CD4-positive, alpha-beta T cell treated with Interleukin-2 at 100 ng/mL for 4 hours (primary cell): Measurements from ENCODE around the gene POP7.
"Not testable (repeated sequence)": the region's sequence is repeated elsewhere in the genome, so short reads cannot be mapped to it uniquely, and the experiment has no call there.

Experiments used
- DNase-seq: peaks from one replicate; pipeline ENCODE4 v3.0.0-alpha.2; 2020; ENCODE audit warnings: low spot score

POP7 gene

DNA sequence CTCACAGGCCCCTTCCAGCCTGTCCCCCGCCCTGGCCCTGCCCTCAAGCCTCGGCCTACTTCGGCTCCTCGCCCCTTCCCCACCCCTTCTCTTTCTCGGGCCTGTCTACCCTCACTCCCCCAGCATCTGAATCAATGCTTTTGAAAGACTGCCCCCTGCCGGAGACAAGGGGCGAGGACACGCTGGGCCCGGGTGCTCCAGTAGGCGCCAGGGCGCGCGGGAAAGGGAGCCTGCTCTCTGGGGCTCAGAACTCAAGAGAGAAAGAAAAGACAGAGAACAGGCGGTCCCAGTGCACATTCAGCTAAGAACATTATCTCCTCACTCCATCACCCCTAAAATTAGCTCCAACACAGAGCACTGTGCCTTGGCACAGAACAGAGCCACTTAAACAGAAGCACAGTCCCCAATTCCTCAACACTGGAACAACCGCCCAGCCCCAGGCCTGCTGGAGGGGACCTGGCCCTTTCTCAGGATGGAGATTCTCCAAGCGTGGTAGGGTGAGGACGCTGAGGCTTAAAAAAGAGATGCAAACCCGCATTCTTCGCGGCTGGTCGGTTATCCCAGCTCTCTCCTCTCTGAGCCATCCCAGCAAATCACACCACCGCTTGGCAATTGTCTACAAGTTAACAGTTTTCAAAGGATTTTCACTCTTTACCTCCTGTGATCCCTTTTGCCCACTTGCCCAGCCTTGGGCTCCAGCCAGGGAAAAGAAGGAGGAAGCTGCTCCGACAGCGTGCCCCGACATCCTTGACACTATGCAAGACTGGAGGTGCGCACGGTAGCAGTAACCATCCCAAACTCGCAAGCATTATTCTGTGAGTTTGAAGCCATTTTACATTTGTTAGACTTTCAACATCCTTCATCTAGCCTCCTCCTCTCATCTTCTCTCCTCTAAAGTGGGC is 14.0 kb upstream of the POP7 start:
- peak; percentile 85 for DNase-seq

DNA sequence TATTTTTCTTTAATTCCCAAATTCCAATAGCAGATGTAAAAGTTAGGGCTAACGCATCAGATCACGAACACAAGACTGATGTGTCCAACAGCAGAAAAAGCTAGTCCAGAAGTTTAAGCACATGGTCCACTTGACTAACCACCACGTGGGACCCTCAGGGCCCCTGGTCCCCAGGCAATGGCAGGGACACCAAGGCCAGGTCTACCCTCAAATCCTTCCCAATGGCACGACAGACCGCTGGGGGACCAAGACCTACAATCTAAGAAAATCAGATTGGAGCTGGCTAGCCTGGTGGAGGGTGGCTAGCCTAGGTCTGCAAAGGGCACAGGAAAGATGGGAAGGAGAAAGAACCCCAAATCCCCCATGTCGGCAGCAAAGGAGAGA is 13.4 kb upstream of the POP7 start:
- no peak for DNase-seq

DNA sequence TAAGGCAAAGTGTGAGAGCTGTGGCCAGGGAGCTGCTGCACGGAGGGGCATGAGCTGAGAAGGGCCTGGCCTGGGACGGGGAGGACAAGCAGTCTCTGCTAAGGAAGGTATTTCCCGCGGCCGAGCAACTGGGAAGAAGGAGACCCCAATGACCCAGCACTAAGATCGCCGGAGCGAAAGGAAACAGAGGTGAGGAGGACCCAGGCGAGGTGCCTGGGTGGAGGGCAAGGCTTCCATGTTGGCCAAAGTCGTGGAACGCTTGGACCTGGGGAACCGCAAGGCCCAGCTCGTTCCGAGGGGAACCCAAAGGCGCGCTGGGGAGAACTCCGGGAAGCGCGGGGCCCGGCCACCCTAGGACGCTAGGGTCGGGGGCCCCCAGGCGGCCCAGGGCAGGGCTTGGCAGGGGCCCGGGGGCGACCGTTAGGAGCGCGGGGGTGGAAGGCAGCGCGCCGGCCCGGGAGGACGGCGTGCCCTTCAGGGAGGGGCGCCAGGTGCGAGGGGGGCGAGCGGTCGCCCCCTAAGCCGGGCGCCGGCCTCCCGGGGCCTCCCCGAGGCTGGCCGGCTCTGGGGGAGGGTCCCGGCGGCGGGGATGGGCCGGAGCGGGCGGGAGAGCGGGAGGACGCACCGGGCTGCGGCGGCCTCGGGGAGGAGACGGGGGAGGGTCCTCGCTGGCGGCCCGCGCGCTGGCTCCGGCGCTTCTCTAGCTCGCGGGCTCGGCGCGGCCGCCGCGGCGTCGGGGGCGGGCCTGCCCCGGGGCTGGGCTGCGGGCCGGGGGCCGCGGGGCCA is 12.4 kb upstream of the POP7 start:
- DNase-seq: no peak

DNA sequence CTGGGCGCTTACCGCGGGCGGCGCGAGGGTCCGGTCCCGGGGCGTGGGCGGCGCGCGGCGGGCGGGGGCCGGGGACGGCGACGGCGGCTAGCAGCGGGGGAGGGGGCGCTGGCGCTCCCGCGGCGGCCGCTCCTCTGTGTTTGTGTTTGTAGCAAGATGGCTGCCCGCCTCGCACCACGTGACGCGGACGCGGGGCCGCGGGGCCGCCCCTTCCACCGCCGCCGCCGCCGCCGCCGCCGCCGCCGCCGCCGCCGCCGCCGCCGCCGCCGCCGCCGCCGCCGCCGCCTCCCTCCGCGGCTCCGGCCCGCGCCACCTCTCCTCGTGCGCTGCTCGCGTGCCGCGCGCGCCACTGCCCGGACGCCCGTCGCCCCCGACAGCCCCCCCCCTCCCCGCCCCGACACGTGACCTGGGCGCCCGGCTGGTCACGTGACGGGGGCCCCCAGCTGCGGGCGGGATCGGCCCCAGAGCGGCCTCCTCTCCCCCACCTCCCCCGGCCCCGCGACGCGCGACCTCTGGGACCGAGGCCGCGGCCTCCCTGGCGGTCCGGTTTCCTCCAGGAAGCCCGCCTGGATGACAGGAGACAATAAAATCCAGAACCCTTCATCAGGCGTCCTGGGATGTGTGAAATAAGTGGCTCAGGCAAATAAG is 11.7 kb upstream of the POP7 start, which contains the start of gene GIGYF1:
Gene GIGYF1 (minus strand): TSS at position 153 of the 648 bp plus-strand sequence. CDS start 6,012 bp downstream, outside the sequence.
- DNase-seq: peak; percentile 63

DNA sequence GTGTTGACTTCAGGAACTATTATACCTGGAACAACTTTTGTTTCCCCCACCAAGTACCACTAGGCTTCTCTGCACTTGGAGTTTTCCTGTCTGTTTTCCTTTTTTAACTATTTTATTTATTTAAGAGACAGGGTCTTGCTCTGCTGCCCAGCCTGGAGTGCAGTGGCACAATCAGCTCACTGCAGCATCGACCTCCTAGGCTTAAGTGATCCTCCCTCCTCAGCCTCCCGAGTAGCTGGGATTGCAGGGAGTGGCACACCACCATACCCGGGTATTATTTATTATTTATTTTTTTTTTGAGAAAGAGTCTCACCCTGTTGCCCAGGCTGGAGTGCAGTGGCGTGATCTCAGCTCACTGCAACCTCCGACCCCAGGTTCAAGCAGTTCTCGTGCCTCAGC is 9.8 kb upstream of the POP7 start:
- no peak for DNase-seq

DNA sequence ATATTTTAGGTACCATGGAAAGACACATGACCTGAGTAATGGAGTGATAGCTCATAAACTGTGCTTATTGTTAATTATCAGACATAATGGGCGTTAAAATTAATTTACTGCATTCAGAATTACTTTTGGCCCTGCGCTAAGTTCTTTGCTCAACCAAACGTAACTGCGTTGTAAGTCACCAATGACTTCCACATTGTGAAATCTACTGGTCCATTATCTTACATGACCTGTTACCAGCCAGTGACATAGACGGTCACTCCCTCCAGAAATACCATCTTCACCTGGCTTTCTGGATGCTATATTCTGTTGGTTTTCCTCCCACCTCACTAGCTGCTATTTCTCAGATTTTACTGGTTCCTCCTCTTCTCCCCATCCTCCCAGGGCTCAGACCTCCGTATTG is 6.9 kb upstream of the POP7 start:
- DNase-seq: no peak

DNA sequence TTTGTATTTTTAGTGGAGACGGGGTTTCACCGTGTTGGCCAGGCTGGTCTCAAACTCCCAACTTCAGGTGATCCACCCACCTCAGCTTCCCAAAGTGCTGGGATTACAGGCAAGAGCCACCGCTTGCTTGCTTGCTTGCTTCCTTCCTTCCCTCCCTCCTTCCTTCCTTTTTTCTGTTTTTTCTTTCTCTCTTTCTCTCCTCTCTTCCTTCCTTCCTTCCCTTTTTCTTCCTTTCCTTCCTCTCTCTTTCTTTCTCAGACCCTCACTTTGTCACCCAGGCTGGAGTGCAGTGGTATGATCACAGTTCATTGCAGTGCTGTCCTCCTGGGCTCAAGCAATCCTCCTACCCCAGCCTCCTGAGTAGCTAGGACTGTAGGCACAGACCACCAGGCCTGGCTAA is 4.8 kb upstream of the POP7 start:
- not testable (repeated sequence) for DNase-seq

DNA sequence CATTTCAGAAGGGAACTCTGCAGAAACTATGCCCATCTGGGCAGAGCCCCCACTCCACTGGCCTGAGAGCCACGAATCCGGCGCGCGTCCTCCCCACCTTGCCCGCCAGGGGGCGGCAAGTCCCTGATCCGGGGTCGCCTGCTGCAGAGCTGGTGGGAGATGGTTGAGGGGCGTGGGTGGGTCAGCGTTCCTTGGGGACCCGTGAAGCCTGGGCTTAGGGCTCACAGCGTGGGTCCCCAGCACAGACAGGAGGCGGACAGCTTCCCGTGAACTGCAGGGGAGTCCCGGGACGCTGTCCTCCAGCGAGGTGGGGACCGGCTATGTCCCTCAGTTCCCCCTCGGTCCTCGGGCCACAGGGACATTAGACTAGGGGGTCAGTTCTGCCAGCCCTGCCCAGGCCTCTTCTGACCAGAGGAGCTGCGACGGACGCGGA is 585 bp upstream of the POP7 start:
- DNase-seq: peak; percentile 75

DNA sequence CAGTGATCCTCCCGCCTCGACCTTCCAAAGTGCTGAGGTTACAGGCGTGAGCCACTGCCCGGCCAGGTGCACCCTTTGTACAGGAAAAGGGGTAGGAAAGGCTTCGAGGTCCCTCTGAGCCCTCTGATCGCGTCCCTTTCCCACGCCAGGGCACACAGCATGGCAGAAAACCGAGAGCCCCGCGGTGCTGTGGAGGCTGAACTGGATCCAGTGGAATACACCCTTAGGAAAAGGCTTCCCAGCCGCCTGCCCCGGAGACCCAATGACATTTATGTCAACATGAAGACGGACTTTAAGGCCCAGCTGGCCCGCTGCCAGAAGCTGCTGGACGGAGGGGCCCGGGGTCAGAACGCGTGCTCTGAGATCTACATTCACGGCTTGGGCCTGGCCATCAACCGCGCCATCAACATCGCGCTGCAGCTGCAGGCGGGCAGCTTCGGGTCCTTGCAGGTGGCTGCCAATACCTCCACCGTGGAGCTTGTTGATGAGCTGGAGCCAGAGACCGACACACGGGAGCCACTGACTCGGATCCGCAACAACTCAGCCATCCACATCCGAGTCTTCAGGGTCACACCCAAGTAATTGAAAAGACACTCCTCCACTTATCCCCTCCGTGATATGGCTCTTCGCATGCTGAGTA is 871 bp downstream of the POP7 start:
- no peak for DNase-seq

DNA sequence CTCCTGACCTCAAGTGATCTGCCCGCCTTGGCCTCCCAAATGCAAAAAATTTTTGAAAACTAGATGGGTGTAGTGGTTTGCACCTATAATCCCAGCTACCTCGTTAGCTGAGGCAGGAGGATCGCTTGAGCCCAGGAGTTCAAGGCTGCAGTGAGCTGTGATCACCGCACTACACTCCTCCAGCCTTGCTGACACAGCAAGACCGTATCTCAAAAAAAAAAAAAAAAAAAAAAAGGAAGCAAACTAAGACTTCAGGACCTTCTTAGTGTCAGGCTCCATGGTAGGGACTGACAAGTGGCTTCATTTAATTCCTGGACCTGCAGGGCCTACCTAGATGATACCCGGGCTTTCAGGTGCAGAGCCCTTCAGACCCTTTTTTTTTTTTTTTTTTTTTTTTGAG is 2.5 kb downstream of the POP7 start:
- DNase-seq: no peak

DNA sequence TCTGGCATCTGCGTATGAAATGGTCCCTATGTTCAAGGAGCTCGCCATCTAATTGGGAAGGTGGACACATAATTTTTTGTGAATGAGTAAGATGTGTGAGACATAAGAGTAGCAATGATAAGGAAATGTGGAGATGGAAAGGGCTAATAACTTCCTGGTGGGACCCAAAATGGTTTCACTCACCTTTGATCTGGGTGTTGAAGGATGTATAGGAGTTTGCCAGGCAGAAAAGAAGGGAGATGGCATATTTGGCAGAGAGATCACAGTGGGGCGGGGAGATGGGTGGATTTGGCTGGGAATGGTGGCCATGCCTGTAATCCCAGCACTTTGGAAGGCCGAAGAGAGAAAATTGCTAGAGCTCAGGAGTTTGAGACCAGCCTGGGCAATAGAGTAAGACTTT is 4.5 kb downstream of the POP7 start:
- no peak for DNase-seq

DNA sequence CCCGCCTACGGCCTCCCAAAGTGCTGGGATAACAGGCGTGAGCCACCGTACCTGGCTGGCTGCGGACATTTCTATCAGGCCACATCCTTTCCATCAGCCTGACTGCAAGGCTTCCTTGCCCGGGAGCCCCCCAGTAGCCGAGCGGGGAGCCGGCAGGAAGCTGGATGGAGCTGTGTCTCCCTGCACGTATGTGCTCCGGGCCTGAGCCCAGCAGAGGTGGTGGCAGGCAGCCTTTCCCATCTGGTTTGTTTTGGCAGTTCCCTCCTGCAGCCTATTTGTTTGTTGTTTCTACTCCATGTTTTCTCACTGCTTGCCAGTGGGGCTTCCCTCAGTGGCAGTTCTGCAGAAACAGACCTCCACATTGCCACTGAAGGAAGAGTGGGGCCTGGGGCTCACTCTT is 5.4 kb downstream of the POP7 start:
- DNase-seq: no peak

DNA sequence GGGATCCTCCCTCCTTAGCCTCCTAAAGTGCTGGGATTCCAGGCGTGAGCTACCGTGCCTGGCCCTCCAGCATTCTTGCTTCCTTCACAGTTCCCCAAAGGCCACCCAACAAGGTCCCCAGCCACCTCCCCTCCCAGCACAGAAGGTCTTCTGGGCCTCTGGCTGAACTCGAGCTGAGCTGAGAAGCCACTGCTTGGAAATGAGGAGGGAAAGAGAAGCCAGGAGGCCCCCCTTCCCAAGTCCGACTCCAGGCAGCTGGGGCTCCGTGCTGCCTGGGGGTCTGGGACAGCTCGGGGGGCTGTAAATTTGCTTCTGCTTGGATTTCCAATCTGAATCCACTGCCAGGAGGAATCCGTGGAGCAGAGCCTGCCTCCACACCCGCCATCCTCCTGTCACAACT is 8.8 kb downstream of the POP7 start:
- no peak for DNase-seq

DNA sequence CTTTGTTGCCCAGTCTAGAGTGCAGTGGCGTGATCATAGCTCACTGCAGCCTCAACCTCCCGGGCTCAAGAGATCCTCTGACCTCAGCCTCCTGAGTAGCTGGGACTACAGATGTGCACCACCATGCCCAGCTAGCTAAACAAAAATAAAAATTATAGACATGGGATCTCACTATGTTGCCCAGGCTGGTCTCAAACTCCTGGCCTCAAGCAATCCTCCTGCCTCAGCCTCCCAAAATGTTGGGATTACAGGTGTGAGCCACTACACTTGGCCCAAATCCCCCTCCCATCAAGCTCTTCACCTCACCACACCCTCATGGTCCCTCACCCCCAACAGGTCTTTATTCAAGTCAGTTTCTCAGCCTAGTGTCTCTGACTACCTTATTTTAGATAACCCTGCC is 11.2 kb downstream of the POP7 start:
- DNase-seq: not testable (repeated sequence)

DNA sequence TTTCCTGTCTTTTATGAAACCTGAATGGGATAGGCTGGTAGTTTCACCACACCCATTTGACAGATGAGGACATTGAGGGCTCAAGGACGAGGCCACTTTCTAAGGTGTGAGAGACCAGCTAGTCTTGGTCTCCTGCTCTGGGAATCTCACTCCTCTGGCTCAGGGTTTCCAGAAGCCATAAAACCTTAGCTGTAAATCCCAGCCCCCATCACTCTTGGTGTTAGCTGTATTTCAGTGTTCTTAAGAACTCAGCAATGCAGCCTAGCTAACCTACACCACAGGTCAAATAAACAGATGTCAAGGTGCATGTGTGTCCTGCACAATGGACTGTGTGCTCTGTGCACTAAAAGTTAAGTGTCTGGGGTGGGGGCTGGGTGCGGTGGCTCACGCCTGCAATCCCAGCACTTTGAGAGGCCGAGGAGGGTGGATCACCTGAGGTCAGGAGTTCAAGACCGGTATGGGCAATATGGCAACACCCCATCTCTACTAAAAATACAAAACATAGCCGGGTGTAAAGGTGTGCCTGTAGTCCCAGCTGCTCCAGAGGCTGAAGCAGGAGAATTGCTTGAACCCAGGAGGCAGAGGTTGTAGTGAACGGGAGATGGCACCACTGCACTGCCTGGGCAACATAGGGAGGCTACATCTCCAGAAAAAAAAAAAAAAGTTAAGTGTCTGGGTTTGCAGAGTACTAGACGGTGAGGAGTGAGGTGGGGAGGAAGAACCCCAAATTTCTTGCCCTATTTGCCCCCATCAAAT is 13.8 kb downstream of the POP7 start:
- DNase-seq: no peak

DNA sequence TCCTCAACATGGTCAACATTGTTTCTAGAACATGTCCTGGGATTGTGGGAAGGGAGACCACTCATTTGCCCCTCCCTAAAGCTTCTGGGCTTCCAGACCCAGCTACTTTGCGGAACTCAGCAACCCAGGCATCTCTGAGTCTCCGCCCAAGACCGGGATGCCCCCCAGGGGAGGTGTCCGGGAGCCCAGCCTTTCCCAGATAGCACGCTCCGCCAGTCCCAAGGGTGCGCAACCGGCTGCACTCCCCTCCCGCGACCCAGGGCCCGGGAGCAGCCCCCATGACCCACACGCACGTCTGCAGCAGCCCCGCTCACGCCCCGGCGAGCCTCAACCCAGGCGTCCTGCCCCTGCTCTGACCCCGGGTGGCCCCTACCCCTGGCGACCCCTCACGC is 14.4 kb downstream of the POP7 start, which contains the start of gene EPO:
Gene EPO (plus strand): TSS at position 190 of the 392 bp plus-strand sequence. CDS start 513 bp downstream, outside the sequence.
- no peak for DNase-seq

DNA sequence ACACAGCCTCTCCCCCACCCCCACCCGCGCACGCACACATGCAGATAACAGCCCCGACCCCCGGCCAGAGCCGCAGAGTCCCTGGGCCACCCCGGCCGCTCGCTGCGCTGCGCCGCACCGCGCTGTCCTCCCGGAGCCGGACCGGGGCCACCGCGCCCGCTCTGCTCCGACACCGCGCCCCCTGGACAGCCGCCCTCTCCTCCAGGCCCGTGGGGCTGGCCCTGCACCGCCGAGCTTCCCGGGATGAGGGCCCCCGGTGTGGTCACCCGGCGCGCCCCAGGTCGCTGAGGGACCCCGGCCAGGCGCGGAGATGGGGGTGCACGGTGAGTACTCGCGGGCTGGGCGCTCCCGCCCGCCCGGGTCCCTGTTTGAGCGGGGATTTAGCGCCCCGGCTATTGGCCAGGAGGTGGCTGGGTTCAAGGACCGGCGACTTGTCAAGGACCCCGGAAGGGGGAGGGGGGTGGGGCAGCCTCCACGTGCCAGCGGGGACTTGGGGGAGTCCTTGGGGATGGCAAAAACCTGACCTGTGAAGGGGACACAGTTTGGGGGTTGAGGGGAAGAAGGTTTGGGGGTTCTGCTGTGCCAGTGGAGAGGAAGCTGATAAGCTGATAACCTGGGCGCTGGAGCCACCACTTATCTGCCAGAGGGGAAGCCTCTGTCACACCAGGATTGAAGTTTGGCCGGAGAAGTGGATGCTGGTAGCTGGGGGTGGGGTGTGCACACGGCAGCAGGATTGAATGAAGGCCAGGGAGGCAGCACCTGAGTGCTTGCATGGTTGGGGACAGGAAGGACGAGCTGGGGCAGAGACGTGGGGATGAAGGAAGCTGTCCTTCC is 15.0 kb downstream of the POP7 start:
- no peak for DNase-seq

DNA sequence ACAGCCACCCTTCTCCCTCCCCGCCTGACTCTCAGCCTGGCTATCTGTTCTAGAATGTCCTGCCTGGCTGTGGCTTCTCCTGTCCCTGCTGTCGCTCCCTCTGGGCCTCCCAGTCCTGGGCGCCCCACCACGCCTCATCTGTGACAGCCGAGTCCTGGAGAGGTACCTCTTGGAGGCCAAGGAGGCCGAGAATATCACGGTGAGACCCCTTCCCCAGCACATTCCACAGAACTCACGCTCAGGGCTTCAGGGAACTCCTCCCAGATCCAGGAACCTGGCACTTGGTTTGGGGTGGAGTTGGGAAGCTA is 15.5 kb downstream of the POP7 start:
- no peak for DNase-seq

DNA sequence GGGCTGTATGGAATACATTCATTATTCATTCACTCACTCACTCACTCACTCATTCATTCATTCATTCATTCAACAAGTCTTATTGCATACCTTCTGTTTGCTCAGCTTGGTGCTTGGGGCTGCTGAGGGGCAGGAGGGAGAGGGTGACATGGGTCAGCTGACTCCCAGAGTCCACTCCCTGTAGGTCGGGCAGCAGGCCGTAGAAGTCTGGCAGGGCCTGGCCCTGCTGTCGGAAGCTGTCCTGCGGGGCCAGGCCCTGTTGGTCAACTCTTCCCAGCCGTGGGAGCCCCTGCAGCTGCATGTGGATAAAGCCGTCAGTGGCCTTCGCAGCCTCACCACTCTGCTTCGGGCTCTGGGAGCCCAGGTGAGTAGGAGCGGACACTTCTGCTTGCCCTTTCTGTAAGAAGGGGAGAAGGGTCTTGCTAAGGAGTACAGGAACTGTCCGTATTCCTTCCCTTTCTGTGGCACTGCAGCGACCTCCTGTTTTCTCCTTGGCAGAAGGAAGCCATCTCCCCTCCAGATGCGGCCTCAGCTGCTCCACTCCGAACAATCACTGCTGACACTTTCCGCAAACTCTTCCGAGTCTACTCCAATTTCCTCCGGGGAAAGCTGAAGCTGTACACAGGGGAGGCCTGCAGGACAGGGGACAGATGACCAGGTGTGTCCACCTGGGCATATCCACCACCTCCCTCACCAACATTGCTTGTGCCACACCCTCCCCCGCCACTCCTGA is 16.7 kb downstream of the POP7 start:
- no peak for DNase-seq

DNA sequence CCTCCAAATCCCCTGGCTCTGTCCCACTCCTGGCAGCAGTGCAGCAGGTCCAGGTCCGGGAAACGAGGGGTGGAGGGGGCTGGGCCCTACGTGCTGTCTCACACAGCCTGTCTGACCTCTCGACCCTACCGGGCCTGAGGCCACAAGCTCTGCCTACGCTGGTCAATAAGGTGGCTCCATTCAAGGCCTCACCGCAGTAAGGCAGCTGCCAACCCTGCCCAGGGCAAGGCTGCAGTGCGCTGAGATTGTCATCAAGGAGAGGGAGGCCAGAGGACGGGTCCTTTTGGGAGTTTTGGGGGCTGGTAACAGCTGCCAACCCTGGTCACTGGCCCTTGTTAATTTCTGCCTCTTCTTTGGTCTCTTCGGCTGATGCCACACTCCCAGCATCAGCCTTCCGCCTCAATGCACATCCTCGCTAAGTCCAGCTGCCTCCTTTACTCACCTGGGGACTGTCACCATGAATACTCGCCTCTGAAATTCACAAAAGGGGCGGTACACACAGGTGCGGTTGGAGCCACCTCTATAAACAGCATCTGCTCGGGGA is 17.9 kb downstream of the POP7 start:
- no peak for DNase-seq
